Common myeloid progenitor, CD34-positive (primary cell): ENCODE measurements around the gene SMAD5. TPM values are rescaled to one million over a fixed set of nuclear protein-coding genes. Genes with fewer than 3 reads are reported as not detected.

Source experiments
- CTCF ChIA-PET: fragments of 350-600 bp; sonication (Branson Sonifier 250); formaldehyde crosslinking; loops from one replicate; lab custom pipeline; 2021; ENCODE audit warnings: antibody characterized with exemption; lab: Charles Lee
- POLR2A ChIA-PET: fragments of 350-600 bp; sonication (Branson Sonifier 250); formaldehyde crosslinking; loops from one replicate; lab custom pipeline; 2021; ENCODE audit warnings: antibody characterized with exemption; lab: Charles Lee
- DNase-seq, 3 donors: peaks; one replicate each; pipeline versions ENCODE4 v3.0.0 to v3.0.0-alpha.2; 2013
- H3K27ac ChIP-seq, 2 experiments: 1 replicate in 1 of 2; 2 replicates in 1 of 2; pipeline ENCODE4 v1.7.0; 2013; ENCODE audit warnings: inconsistent platforms in 2 of 2, low read length in 2 of 2, mild to moderate bottlenecking in 2 of 2, low read depth in 1 of 2, moderate library complexity in 1 of 2; ENCODE audit not compliant: severe bottlenecking in 2 of 2, insufficient read depth in 1 of 2, poor library complexity in 1 of 2
- H3K27me3 ChIP-seq, 5 experiments: replicated peaks in 2 of 5; 1 replicate in 3 of 5; 2 replicates in 2 of 5; pipeline versions ENCODE4 v1.6.1 to v1.7.0; 2013; ENCODE audit warnings: low read length in 4 of 5, mild to moderate bottlenecking in 2 of 5, moderate library complexity in 2 of 5, inconsistent platforms in 1 of 5; ENCODE audit not compliant: insufficient read depth in 5 of 5, control insufficient read depth in 4 of 5
- H3K36me3 ChIP-seq, 4 experiments: 1 replicate in 2 of 4; 2 replicates in 2 of 4; pipeline versions ENCODE4 v1.6.1 to v1.7.0; 2013; ENCODE audit warnings: low read length in 3 of 4, control low read depth in 1 of 4, mild to moderate bottlenecking in 1 of 4; ENCODE audit not compliant: control insufficient read depth in 4 of 4, insufficient read depth in 4 of 4
- H3K4me1 ChIP-seq, 4 experiments: 1 replicate in 3 of 4; 2 replicates in 1 of 4; pipeline versions ENCODE4 v1.6.1 to v1.7.1; 2013; ENCODE audit warnings: low read length in 3 of 4, mild to moderate bottlenecking in 3 of 4, control low read depth in 1 of 4, inconsistent platforms in 1 of 4, moderate library complexity in 1 of 4; ENCODE audit not compliant: control insufficient read depth in 4 of 4, insufficient read depth in 4 of 4; ENCODE audit errors: control extremely low read depth in 1 of 4
- H3K4me3 ChIP-seq, 7 experiments: 1 replicate in 4 of 7; 2 replicates in 3 of 7; pipeline versions ENCODE4 v1.5.1 to v1.7.0; 2013; ENCODE audit warnings: mild to moderate bottlenecking in 7 of 7, low read length in 6 of 7, moderate library complexity in 6 of 7, inconsistent platforms in 2 of 7, low read depth in 2 of 7, control low read depth in 1 of 7; ENCODE audit not compliant: insufficient read depth in 4 of 7, control insufficient read depth in 1 of 7; ENCODE audit errors: extremely low read depth in 1 of 7
- H3K9me3 ChIP-seq, 5 experiments: 1 replicate in 4 of 5; 2 replicates in 1 of 5; pipeline versions ENCODE4 v1.6.1 to v1.7.1; 2013; ENCODE audit warnings: low read length in 4 of 5, mild to moderate bottlenecking in 2 of 5, inconsistent platforms in 1 of 5, low read depth in 1 of 5, moderate library complexity in 1 of 5; ENCODE audit not compliant: control insufficient read depth in 4 of 5, insufficient read depth in 2 of 5; ENCODE audit errors: control extremely low read depth in 1 of 5
- WGBS: methylation state at CpG from one replicate; pipeline ENCODE4 v1.1.5; 2013; ENCODE audit not compliant: insufficient coverage; 5-methylcytosine and 5-hydroxymethylcytosine counted together
- polyA plus RNA-seq: library from polyadenylated mRNA; unstranded; fragments of 120-200 nt; gene quantifications from one replicate; pipeline ENCODE4 v1.2.1, GENCODE V29; 2013

Gene SMAD5
- polyA plus RNA-seq, result 21.2 TPM

GRCh38 chr5:136132557-136133221 lies at the start of gene SMAD5:
TSS of gene SMAD5 (plus strand) at chr5:136132845. CDS start at chr5:136153761, 20,916 bp downstream.
- H3K4me3 ChIP-seq, result peak within 1 kb of the TSS; percentile 67 to 93 (median 82)
- ChIA-PET CTCF (interaction anchor here (0.8 to 1.7 kb wide), 6 partner anchors 8 to 95 kb away, joined by 3 to 4 read pairs (median 3); no protein-coding TSS in a partner anchor), POLR2A (interaction anchor here (0.6 to 1.2 kb wide), 3 partner anchors 19 to 50 kb away, joined by 3 to 4 read pairs (median 3); no protein-coding TSS in a partner anchor)
- H3K27me3 ChIP-seq, result peaks cover 0 to 3% (median 0%) of the 10 kb centered on the region in 5 experiments
- no peaks in the 10 kb centered on the region for H3K9me3 ChIP-seq
- H3K36me3 ChIP-seq, result no peaks in the 10 kb centered on the region
- WGBS, result under 1% methylated on average over 80 of the region's 81 CpGs
- peak; percentile 91 to 95 (median 94) for DNase-seq
- H3K27ac ChIP-seq, result peak within 1 kb of the TSS; percentile 73 to 87
- H3K4me1 ChIP-seq, result peaks cover 7 to 29% (median 19%) of the 10 kb centered on the region in 4 experiments

GRCh38 chr5:136084698-136085097 lies 47.9 kb upstream of the SMAD5 start:
- POLR2A ChIA-PET, result interaction anchor here (0.7 kb wide), 1 partner anchor 48 kb away, joined by 4 read pairs; no protein-coding TSS in a partner anchor
- Histone ChIP-seq H3K36me3 (no peaks in the 10 kb centered on the region), H3K9me3 (no peaks in the 10 kb centered on the region), H3K27me3 (peaks cover 6 to 30% (median 23%) of the 10 kb centered on the region in 5 experiments), H3K4me1 (peaks cover 0 to 11% (median 2%) of the 10 kb centered on the region in 4 experiments), H3K27ac (no peak overlapping the region), H3K4me3 (no peak overlapping the region)
- CTCF ChIA-PET, result interaction anchor here (0.7 to 2.1 kb wide), 2 partner anchors 9 to 111 kb away, joined by 4 to 5 read pairs; no protein-coding TSS in a partner anchor
- no peak for DNase-seq
- WGBS, result no CpG with 5 or more reads among the region's 1 CpG

- H3K36me3 ChIP-seq, result no peaks in the 10 kb centered on the region
- no peaks in the 10 kb centered on the region for H3K9me3 ChIP-seq
- ChIA-PET POLR2A (no interaction called here), CTCF (interaction anchor here (1.6 kb wide), 1 partner anchor 12 kb away, joined by 3 read pairs; no protein-coding TSS in a partner anchor)
- H3K27ac ChIP-seq, result no peak overlapping the region
- H3K4me3 ChIP-seq, result no peak overlapping the region
- no peaks in the 10 kb centered on the region for H3K4me1 ChIP-seq
- WGBS, result no CpG with 5 or more reads among the region's 5 CpGs
- peaks cover 0 to 16% (median 4%) of the 10 kb centered on the region in 5 experiments for H3K27me3 ChIP-seq
- DNase-seq, result no peak
These were observed 45.7 kb upstream of the SMAD5 start for GRCh38 chr5:136086783-136087566.

- Histone ChIP-seq H3K27me3 (peaks cover 0 to 9% (median 0%) of the 10 kb centered on the region in 5 experiments), H3K9me3 (no peaks in the 10 kb centered on the region), H3K27ac (no peak overlapping the region), H3K4me3 (no peak overlapping the region), H3K36me3 (no peaks in the 10 kb centered on the region), H3K4me1 (no peaks in the 10 kb centered on the region)
- 96% methylated on average over 14 of the region's 16 CpGs for WGBS
- no peak for DNase-seq
- CTCF ChIA-PET, result interaction anchor here (1.1 to 1.6 kb wide), 2 partner anchors 10 to 14 kb away, joined by 3 read pairs; no protein-coding TSS in a partner anchor
- POLR2A ChIA-PET, result no interaction called here
These were observed 44.4 kb upstream of the SMAD5 start for GRCh38 chr5:136087961-136088871.

GRCh38 chr5:136089791-136090190 lies 42.9 kb upstream of the SMAD5 start:
- CTCF ChIA-PET, result interaction anchor here (0.7 kb wide), 1 partner anchor 49 kb away, joined by 3 read pairs; no protein-coding TSS in a partner anchor
- no peaks in the 10 kb centered on the region for H3K4me1 ChIP-seq
- POLR2A ChIA-PET, result no interaction called here
- no peak overlapping the region for H3K4me3 ChIP-seq
- H3K9me3 ChIP-seq, result no peaks in the 10 kb centered on the region
- DNase-seq, result no peak
- H3K36me3 ChIP-seq, result no peaks in the 10 kb centered on the region
- H3K27me3 ChIP-seq, result peaks cover 0 to 6% (median 0%) of the 10 kb centered on the region in 5 experiments
- WGBS, result 92% methylated on average over 7 of the region's 7 CpGs
- no peak overlapping the region for H3K27ac ChIP-seq

GRCh38 chr5:136090319-136090718 lies 42.3 kb upstream of the SMAD5 start:
- Histone ChIP-seq H3K4me1 (no peaks in the 10 kb centered on the region), H3K27me3 (peaks cover 0 to 6% (median 1%) of the 10 kb centered on the region in 5 experiments), H3K4me3 (no peak overlapping the region), H3K36me3 (no peaks in the 10 kb centered on the region), H3K9me3 (no peaks in the 10 kb centered on the region), H3K27ac (no peak overlapping the region)
- no peak for DNase-seq
- ChIA-PET CTCF (interaction anchor here (0.7 kb wide), 1 partner anchor 49 kb away, joined by 3 read pairs; no protein-coding TSS in a partner anchor), POLR2A (no interaction called here)
- WGBS, result 97% methylated on average over 3 of the region's 4 CpGs
